Kidney glomerular epithelial cell (primary cell): Measurements from ENCODE around the gene ABHD5.

ENCODE experiments used
- DNase-seq: peaks from one replicate; lab custom pipeline; 2025; lab: John Stamatoyannopoulos, UW

ABHD5 gene

DNA sequence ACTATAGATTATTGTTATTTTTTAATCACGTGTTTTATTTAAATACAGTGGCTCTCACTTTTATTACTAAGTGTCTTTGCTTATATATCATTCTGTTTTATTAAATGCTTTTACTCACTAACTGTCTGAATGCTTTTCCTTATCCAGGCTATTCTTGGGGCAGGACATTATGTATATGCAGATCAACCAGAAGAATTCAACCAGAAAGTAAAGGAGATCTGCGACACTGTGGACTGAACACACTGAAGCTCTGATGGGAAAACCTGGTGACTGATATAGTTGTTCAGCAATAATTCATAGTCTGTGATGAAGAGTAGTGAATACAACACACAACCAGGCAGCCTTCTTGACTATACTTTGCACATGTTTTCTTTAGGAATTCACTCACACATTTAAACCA, 27.6 kb downstream of the ABHD5 start:
- DNase-seq: no peak

DNA sequence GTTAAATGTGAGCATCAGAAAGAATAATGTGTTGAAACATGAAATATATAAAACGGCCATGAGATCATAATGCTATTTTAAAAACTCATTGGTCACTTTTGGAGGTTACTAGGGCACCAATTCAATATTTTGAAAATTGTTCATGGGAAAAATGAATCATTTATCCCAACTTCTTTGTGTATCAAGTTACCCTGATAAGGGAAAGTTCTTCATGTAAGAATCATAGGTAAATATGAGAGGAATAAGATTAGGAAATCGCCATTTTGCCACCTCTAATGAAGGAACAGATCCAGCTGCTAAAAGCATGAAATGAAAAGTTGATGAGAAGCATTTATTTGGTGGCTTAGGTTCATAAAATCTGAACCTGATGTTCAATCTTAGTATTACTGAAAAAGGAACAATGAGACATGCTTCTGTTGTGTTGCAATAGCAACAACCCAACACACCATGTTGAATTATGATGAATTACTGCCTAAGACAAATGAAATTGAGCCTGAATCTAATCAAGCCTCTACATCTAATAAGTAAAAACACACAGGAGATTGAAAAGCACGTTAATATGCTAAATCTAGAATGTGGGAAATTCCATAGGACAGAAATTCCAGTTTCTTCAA, 32.5 kb downstream of the ABHD5 start:
- DNase-seq: no peak

DNA sequence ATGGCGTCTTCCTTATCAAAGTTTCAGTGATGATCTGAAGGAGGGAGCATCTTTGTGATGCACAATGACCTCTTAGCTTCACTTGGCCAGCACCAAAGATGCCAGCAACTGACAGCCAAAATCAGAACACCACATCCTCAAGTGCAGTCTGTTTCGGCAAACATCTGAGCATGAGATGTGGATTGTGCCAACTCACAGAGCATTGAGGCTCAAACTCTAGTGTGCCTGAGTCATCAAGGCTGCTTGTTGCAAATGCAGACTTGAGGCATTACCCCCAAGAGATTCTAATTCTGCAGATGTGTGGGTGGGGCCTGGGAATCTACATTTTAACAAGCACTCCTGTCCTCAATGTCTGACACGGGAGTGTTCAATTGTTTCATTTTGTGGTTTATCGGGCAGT, 35.8 kb downstream of the ABHD5 start:
- no peak for DNase-seq

DNA sequence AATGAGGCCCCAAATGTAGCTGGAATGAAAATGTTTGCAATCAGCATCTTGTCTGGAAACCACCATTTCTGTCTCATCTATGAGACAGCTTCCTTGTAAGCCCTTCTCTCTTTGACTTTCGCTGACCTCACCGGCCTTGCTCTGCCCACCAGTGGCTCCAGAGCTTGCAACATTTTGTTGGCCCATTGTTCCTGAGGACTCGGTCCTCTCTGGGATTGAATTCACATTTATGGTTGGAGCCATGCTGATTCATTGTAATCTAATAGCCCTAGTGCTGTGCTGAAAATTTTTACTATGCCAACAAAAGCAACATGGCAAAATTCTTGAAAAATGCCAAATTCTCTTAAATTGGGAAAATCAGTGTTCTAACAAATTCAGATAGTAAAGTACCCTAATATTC, 37.2 kb downstream of the ABHD5 start:
- no peak for DNase-seq

DNA sequence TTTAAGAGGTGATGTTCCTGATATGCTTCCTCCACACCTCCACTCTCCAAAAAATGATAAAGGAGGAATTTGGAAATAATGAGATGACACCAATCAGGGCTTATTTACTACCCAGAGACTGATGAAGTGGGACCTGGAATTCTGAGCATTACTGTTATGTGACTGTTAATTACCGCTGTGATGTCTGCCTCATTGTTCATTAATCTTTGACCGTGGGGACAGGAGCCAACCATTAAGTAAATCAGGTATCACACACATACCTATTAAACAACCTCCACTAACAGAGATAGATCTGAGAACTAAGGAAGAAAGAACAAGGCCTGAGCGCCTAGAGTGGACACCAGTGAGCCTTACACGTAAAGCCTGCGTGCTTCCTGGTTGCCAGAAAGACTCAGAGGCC, 37.7 kb downstream of the ABHD5 start:
- DNase-seq: no peak

DNA sequence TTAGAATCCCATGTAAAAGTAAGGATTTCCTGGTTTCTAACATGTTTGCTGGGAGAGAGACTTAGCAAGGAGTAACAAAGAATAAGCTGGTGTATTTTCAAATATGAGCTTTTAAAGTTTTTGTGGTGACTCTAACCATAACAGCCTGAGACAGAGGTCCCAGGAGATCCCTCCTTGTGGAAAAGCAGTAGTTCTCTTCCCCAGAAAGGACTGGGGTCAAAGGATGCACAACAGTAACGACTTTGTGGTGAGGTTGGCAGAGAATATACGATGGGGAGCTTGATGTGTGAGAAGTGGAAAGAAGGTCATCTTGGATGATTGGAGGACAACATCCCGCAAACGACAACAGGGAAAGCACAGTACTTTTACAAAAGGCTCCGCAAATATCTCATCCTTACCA, 38.2 kb downstream of the ABHD5 start:
- DNase-seq: no peak

DNA sequence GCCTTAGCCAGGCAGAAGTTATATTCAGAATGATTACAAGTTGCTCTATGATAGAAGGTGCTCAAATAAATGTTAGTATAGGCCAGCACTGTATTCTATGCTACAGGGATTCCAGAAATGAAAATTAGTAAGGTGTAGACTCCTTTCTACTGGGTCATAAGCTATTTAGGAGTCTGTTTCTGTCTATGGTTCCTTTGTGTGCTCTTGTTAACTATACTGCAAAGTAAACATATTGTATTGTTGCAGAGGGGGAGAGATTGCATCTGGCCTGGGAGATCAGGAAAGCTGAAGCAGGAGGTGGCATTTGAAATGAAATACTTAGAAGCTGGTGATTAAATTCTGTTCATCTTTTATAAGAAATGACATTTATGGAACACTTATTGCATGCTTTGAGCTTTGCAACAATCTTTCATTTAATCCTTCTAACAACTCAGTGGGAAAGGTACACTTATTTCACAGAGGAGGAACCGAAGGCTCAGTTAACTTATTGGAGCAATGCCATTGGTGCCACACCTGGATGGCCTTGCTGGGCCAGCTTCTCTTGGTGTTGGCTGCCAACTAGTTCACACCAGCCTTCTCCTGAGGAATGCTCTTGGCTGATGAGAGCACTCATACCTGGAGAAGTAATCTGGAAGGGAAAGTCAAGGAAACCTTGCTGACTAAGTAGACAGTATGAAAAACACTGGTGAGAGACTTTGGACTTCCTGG, 39.1 kb downstream of the ABHD5 start:
- DNase-seq: no peak

DNA sequence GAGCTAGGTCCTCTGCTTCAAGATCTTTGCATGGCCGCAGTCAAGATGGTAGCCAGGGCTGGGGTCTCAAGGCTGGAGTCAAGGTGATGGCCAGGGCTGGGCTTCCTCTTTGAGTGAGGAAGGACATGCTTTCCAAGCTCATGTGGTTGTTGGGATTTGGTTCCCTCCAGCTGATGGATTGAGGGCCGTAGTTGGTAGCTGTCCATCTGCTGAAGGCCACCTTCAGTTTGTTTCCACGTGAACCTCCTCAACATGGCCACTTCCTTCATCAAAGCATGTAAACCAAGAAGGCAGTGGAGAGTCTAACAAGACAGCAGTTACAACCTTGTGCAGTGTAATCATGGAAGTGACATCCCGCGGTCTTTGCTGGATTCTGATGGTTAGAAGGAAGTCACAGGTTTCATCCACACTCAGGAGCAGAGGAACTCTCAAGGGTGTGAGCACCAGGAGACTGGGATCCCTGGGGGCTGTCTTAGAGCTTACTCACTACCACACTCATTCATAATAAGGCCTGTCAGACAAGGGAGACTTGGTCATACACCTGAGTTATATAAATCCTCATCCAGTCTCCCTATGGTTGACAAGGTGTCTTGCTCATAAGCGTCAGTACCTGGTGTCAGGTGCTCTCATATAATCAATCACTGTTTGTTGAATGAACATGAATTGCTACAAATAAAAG, 42.1 kb downstream of the ABHD5 start:
- no peak for DNase-seq

DNA sequence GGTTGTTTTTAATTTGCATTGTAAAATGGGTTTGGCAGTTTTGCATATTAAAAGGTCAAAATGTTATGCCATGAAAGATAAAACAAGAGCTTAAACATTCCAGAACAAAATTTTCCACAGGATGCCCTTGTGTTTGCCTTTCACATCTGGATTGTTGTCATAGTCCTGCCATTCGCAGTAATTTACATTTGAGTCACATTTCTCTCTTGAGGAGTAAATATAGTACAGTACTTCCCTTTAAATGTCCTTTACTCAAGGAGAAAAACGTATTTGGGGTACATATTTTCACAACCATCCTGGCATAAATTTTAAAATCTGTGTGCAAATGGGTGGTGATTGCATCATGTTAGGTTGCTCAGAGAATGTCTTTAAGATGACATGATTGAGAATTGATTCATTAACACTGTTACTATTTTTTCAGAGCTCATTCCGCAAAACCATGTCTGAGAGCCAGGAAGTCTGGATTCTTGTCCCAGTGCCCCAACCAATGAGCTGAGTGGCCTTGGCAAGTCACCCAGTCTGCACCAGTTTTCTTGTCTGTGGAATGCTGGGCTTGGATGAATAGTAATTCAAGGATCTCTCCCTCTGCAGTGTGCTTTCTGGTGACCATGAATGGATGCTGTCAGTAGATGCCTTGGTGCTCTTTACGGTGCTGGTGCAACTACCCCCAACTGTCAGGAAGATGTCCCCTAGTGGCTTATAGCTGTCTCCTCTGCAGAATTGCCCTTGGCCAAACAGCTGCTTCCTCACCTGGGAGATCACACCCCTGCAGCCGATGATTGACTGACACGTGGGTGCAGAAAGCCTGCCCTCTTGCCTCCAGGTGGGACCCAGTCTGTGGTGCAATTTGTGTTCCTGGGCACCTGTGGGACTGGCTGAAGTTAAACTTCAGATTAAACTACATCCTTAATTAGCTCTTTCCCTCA, 43.0 kb downstream of the ABHD5 start:
- DNase-seq: no peak

DNA sequence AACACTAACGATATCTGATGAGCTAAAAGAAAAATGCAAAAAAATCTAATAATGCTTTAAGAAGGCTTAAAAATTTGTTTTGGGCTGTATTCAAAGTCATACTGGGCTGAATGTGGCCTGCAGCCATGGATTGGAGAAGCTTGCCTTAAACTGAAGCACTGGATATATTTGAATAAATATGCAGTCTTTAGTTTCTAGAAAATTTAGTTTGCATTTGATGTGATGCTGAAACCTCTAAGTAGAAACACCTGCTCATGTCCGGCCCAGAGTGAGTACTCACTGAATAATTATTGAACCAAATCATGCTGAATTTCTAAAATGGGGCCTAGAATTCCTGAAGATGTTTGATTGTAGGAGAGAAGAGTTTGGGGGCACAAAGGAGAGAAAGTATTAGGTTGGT, 43.9 kb downstream of the ABHD5 start:
- DNase-seq: no peak

DNA sequence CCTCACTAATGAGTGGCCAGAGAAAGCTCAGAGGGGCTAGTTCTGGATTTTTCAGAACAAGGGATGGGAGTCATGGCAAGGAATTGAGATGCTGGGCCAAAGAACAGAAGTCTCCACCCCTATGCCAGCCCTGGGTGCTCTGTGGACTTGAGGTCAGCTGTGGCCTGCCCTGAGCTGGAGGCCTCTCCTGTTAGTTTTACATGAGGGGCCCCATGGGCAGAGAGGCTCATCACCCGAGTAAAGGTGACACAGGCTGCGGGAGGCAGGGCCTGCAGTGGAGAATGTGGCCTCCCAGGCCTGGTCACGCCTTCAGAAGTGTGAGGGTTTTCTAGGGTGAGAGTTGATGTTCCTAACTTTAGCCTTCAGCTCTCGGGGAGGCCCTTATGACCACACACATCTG, 44.9 kb downstream of the ABHD5 start:
- DNase-seq: no peak

DNA sequence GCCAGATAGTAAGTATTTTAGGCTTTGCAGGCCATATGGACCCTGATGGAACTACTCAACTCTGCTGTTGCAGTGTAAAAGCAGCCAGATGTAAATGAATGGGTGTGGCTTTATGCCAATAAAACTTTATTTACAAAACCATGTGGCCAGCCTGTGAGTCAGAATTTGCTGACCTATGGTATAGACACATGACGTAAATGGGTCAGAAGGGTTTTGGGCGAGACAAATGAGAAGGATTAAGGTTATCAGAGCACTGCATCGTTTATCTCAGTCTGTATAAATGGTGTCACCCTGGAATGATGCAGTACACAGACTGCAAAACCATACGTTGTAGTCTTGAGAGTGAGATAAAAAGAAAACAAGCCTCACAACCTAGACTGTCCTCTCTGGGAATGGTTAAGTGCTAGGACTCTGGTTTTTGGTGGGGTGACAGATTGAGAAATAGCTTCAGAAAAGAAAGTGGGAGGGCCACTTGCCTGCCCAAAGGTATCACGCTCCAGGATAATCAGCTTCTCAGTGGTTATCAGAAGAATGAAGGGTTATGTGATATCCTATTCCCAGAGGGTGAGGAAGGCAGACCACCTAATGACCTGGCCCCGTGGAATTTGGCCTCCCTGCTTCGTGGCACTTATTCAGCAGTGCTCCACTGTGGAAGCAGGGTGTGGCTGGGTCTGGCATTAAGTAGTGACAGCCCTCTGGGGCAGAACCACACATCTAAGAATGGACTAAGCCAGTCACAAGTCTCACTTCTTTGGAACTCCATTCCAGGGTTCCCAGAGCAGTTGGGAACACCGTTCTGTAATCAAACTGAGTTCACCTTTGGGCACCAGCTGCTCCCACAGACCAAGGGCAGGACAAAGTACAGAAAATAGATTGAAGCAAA, 46.1 kb downstream of the ABHD5 start:
- DNase-seq: no peak

DNA sequence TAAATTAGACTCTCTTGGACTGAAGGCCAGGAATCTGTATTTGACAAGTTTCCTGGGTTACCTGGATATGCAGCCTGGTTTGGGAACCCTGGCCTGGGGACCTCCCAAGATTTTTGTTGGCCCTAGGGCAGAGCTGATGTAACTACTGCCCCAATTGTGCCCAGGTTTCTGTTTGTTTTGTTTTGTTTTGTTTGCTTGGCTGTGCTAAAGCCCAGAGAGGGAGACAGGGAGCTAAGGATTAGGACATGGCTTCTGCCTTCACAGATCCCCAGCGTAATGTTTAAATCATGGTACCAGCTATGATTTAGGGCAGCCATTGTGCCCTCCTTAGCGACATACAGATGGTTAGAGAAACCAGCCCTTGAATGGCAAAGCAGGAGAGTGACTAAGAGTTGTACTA, 47.6 kb downstream of the ABHD5 start:
- no peak for DNase-seq

DNA sequence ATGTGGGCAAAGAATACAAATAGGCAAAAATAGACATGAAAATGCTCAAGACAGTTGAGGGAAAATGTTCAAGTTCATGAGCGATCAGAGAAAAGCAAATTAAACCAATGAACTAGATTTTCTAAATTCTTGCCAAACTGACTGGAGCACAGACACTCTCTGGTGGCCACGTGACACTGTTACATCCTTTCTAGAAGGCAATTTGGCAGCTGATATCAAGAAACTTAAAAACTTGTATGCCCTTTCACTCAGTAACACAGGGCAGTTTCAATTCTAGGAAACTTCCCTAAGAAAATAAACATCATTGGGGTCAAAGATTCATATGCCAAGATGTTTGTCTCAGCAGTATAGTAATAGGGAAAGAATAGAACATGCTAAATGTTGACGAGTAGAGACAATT, 52.2 kb downstream of the ABHD5 start:
- no peak for DNase-seq

DNA sequence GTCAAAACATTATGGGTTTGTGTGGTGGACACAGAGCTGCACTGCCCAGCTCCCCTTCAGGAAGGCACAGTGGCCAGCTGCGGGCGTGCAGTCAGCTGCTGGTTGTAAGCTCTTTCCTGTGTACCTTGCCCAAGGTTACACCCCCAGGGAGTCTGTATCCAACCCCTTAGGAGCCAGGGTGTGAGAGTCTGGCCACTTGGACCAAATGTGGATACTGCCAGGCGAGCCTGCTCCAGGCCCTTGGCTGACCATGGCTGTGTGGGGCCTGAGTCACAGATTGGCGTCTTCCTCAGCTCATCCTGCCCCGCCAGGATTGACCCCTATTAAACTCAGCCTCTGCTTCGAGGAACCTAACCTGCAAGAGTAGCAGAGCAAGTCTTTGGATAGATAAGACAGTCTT, 56.9 kb downstream of the ABHD5 start:
- no peak for DNase-seq

DNA sequence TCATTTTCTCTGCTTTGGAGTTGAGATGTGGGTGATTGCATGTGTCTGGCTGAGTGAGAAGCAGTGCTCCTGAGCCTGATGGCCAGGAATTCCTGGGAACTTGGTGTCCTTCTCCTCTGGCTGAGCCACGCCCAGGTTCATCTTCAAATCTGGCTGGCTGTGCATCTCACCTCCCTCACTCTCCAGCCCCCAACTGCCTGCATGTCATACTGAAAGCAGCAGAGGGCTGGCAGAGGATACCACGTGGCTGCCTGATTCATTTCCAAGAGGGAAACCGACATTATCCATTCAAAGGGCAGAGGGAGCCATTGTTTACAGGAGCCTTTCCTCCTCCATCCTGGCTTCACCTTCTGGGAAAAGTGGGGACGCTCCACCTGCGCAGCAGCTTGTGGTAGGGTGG, 57.4 kb downstream of the ABHD5 start:
- peak; percentile 23 for DNase-seq

DNA sequence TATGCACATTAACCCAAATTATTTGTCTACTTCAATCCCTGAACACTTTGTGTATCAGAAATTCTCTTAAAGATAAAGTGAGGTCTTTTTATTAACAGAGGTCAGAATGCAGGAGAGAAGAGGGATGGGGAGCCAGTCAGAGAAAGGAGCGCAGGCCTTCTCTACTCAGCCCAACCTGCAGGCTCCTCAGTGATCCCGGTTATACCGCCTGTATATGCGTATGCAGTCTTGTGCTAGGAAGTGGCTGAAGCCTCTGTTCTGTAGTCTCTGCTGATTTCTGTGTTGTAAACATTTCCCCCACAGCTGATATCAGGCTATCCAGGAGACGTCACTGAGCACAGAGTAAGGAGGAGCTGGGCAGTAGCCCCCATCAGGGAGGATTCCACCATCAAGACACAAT, 57.9 kb downstream of the ABHD5 start:
- no peak for DNase-seq

DNA sequence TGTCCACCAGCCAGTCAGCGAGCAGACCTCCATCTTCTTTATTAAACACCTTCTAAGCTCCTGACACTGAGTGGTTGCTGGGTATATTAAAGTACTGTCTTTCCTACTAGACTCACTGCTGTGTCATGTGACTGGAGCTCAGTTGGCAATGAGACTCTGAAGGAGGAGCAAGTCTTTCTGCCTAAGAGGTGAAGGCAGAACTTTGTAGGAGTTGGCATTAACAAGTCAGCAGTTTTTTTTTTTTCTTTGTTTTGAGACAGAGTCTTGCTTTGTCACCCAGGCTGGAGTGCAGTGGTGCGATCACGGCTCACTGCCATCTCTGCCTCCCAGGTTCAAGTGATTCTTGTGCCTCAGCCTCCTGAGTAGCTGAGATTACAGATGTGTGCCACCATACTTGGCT, 62.2 kb downstream of the ABHD5 start:
- no peak for DNase-seq

DNA sequence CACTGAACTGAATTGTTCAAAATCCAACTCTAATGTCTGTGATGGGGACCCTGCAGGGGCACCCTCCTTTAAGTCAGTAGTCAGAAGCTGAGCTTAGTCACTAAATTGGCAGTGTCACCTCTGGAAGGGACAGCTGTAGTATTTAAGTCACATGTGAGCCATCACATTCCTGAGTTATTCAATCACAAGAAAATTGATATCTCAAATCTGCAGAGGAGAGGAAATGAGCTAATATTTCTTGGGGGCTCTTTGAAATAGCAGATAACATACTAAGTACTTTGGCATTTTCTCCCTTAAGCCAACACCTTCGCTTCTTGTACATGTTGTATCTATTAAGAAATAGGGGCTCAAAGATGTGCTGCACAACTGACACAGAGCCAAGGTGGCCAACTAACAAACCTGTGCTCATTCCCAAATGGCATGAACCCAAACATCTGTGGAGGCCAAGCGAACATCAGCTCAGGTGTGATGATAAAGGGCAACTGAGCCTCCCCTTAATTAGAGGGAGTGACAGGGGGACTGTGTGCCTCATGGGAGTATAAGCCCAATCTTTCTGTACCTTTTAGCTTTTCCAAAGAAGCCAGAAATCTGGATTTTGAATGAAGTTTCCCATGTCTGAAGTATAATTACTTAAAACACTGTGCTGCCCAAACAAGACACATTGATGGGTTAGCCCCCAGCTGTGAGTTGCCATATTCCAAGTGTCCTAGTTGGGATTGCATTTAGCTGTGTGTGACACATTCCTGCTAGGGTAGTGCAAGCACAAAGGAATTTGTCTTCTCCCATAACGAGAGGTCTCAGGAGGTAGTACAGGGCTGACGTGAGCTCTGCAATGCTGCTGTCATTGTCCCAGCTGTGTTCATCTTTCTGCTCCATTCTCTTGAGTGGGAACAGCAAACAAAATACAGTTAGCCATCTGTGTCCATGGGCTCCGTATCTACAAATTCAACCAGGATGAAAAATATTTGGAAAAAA, 63.3 kb downstream of the ABHD5 start:
- DNase-seq: no peak

DNA sequence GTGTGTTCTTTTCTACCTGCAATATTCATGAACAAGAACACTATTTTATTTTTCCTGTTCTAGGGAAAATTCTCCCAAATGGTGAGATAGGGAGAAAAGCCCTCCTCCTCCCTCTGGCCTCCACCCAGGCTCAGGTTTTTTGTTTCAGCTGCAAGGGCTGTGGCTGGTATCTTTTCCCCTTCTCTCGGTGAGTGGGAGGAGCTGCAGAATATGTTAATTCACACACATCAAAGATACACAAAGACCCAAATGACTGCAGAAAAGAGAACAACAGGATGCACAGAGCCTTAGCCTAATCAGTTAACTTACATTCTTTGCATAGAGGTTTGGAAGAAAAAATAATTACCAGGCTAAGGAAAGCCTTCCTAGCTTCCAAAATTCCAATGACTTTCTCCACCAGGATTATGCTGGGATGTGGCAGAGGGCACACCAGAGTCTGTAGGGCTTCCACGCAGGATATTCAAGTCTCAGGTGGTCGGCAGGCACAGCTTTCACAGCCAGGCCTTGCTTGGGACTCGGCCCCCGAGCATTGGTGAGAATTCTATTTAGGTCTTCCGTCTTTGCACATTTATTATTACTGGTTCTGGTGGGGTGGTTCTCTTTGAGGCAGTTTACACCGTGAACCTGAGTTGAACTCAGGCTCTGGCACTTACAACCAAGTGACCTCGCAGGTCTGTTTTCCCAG, 64.9 kb downstream of the ABHD5 start:
- DNase-seq: no peak
